GM12878 (cell line): ENCODE results near the gene RABEP1. TPM values are rescaled to one million over a fixed set of nuclear protein-coding genes. Genes with fewer than 3 reads are reported as not detected.
A peak's percentile ranks its signal among the peaks of the same experiment; 100 is the strongest.

ENCODE experiments used
- ATAC-seq: fragments of 200-7000 bp; cut with Tn5 transposase; 3 replicates; pipeline ENCODE4 v1.9.1; 2020; ENCODE audit warnings: mild to moderate bottlenecking, moderate library complexity
- BruUV-seq: library from RNA; stranded (reverse); fragments of 400-500 nt; replicated peaks from 2 replicates; lab custom pipeline; 2021; lab: Mats Ljungman, UMichigan
- CTCF ChIA-PET: fragments of 300-600 bp; sonication (Branson Sonifier 250); formaldehyde crosslinking; extraction: SDS; loops from one replicate; lab custom pipeline; 2021; ENCODE audit warnings: inconsistent platforms; lab: Yijun Ruan, JAX
- POLR2A ChIA-PET: fragments of 350-600 bp; formaldehyde crosslinking; extraction: SDS; loops from one replicate; lab custom pipeline; 2021; ENCODE audit warnings: inconsistent platforms; lab: Charles Lee
- RAD21 ChIA-PET: fragments of 300-600 bp; sonication (Branson Sonifier 250); formaldehyde crosslinking; loops from one replicate; lab custom pipeline; 2023; ENCODE audit warnings: antibody characterized with exemption; ENCODE audit not compliant: unreplicated experiment; lab: Charles Lee
- SMC1A ChIA-PET: fragments of 300-600 bp; sonication (Branson Sonifier 250); formaldehyde crosslinking; loops from one replicate; lab custom pipeline; 2023; ENCODE audit not compliant: unreplicated experiment, uncharacterized antibody; lab: Charles Lee
- DNase-seq: peaks from one replicate; pipeline ENCODE4 v3.0.0-alpha.2; 2011; ENCODE audit warnings: low read depth, low spot score
- FAIRE-seq: peaks from 3 replicates; lab custom pipeline; 2011; peaks lifted over from hg19 to GRCh38; lab: Jason Lieb, UNC
- H2AFZ ChIP-seq: 2 replicates; pipeline ENCODE4 v1.6.0; 2011; ENCODE audit warnings: low read depth, low read length, control low read depth; ENCODE audit not compliant: control insufficient read depth
- H3K27ac ChIP-seq: 2 replicates; pipeline ENCODE4 v1.5.1; 2011; ENCODE audit warnings: control low read depth; ENCODE audit not compliant: control insufficient read depth, insufficient read depth
- H3K27me3 ChIP-seq, 2 experiments: replicated peaks in 1 of 2; 2 replicates each; pipeline versions ENCODE4 v1.6.0 to v1.6.1; 2011; ENCODE audit warnings: low read length in 1 of 2; ENCODE audit not compliant: control insufficient read depth in 2 of 2, insufficient read depth in 2 of 2
- H3K36me3 ChIP-seq, 2 experiments: 2 replicates each; pipeline ENCODE4 v1.5.1; 2011; ENCODE audit warnings: low read length in 1 of 2; ENCODE audit not compliant: control insufficient read depth in 2 of 2, insufficient read depth in 2 of 2
- H3K4me1 ChIP-seq: 2 replicates; pipeline ENCODE4 v1.6.1; 2011; ENCODE audit warnings: mild to moderate bottlenecking, low read length, moderate library complexity, mixed read lengths; ENCODE audit not compliant: control insufficient read depth, insufficient read depth
- H3K4me2 ChIP-seq: 2 replicates; pipeline ENCODE4 v1.6.0; 2011; ENCODE audit warnings: control low read depth; ENCODE audit not compliant: control insufficient read depth, insufficient read depth
- H3K4me3 ChIP-seq: fragments of 200-600 bp; sonication (generic); 2 replicates; pipeline ENCODE4 v1.5.1; 2016
- H3K79me2 ChIP-seq: 2 replicates; pipeline ENCODE4 v1.6.0; 2011; ENCODE audit warnings: low read length; ENCODE audit not compliant: control insufficient read depth, insufficient read depth
- H3K9ac ChIP-seq: 2 replicates; pipeline ENCODE4 v1.8.0; 2011; ENCODE audit warnings: low read length, control low read depth, mixed read lengths; ENCODE audit not compliant: control insufficient read depth, insufficient read depth
- H3K9me3 ChIP-seq: replicated peaks from 3 replicates; pipeline ENCODE4 v1.5.1; 2011; ENCODE audit warnings: mild to moderate bottlenecking, low read length; ENCODE audit not compliant: control insufficient read depth, insufficient read depth
- H4K20me1 ChIP-seq: 2 replicates; pipeline ENCODE4 v1.6.0; 2011; ENCODE audit not compliant: control insufficient read depth, insufficient read depth
- ATF7 ChIP-seq: fragments of 450-650 bp; IDR thresholded peaks from 2 replicates; pipeline ENCODE4 v1.6.1; 2016; ENCODE audit warnings: low read depth, mild to moderate bottlenecking
- BCL11A ChIP-seq: IDR thresholded peaks from 2 replicates; pipeline ENCODE4 v1.6.1; 2011; ENCODE audit warnings: low read depth, low read length
- CHD4 ChIP-seq: fragments of 200-600 bp; sonication (generic); IDR thresholded peaks from 2 replicates; pipeline ENCODE4 v1.6.1; 2016; ENCODE audit warnings: mild to moderate bottlenecking
- HDAC2 ChIP-seq: fragments of 200-600 bp; sonication (generic); IDR thresholded peaks from 2 replicates; pipeline ENCODE4 v1.6.1; 2017
- JUND ChIP-seq: IDR thresholded peaks from 2 replicates; pipeline ENCODE4 v1.6.1; 2012; ENCODE audit warnings: low read depth, mild to moderate bottlenecking, low read length, improper control_type of control experiment, moderate library complexity
- NR2C1 ChIP-seq: fragments of 450-650 bp; IDR thresholded peaks from 2 replicates; pipeline ENCODE4 v1.6.1; 2017; ENCODE audit warnings: antibody characterized with exemption, mild to moderate bottlenecking, moderate library complexity
- NR2F1 ChIP-seq: fragments of 450-650 bp; conservative IDR thresholded peaks from 2 replicates; pipeline ENCODE4 v1.6.1; 2017; ENCODE audit warnings: mild to moderate bottlenecking
- PAX5 ChIP-seq: IDR thresholded peaks from 2 replicates; pipeline ENCODE4 v1.6.1; 2011; ENCODE audit warnings: low read depth, low read length, borderline replicate concordance
- PML ChIP-seq: IDR thresholded peaks from 2 replicates; pipeline ENCODE4 v1.6.1; 2012; ENCODE audit warnings: low read length, inconsistent platforms
- POLR2A ChIP-seq: IDR thresholded peaks from 2 replicates; pipeline ENCODE4 v1.6.1; 2011; ENCODE audit warnings: low read depth, mild to moderate bottlenecking, low read length
- POLR2AphosphoS5 ChIP-seq: IDR thresholded peaks from 2 replicates; pipeline ENCODE4 v1.6.1; 2011; ENCODE audit warnings: mild to moderate bottlenecking, low read length, inconsistent platforms
- RCOR1 ChIP-seq: conservative IDR thresholded peaks from 2 replicates; pipeline ENCODE4 v1.6.1; 2012; ENCODE audit warnings: low read depth, low read length, improper control_type of control experiment
- RFX5 ChIP-seq: IDR thresholded peaks from 2 replicates; pipeline ENCODE4 v1.6.1; 2011; ENCODE audit warnings: low read depth, low read length, improper control_type of control experiment
- SPI1 ChIP-seq: IDR thresholded peaks from 2 replicates; pipeline ENCODE4 v1.6.1; 2011; ENCODE audit warnings: low read depth, mild to moderate bottlenecking, low read length, moderate library complexity, borderline replicate concordance; ENCODE audit not compliant: insufficient read depth
- SREBF1 ChIP-seq: IDR thresholded peaks from 2 replicates; pipeline ENCODE4 v1.6.1; 2012; ENCODE audit warnings: mild to moderate bottlenecking, low read length
- USF1 ChIP-seq: IDR thresholded peaks from 2 replicates; pipeline ENCODE4 v1.6.1; 2011; ENCODE audit warnings: borderline replicate concordance, low read depth, mild to moderate bottlenecking, moderate library complexity, mixed read lengths, low read length; ENCODE audit not compliant: insufficient read depth; ENCODE audit errors: extremely low read length
- WGBS: methylation state at CpG from one replicate; pipeline ENCODE4 v1.1.6; 2016; ENCODE audit warnings: low lambda C conversion rate; ENCODE audit not compliant: insufficient replicate concordance, insufficient coverage; ENCODE audit errors: missing lambda C conversion rate; 5-methylcytosine and 5-hydroxymethylcytosine counted together
- in situ Hi-C: fragments of 300-500 bp; cut with MboI; formaldehyde crosslinking; loops from 9 replicates; pipeline ENCODE4 v1.14.3; 2018; ENCODE audit warnings: mixed read lengths
- intact Hi-C: fragments of 100-400 bp; cut with micrococcal nuclease; formaldehyde crosslinking; loops from one replicate; pipeline ENCODE4 v1.14.2; 2022; ENCODE audit not compliant: unreplicated experiment
- polyA plus RNA-seq, 11 experiments: library from polyadenylated mRNA; depleted of rRNA in 4 of 11; unstranded in 6 of 11; stranded (reverse) in 5 of 11; fragments of >200 nt; fragmentation: Nextera tagmentation in 4 of 11; fragmentation: Illumina TruSeq in 1 of 11; extraction: Ambion mirVana in 4 of 11; extraction: Trizol in 1 of 11; gene quantifications; 1 replicate in 1 of 11; 2 replicates in 10 of 11; pipeline versions ENCODE4 v1.2.1 to v1.2.3, GENCODE V29; 2011 to 2016; ENCODE audit warnings: inconsistent platforms in 2 of 11, missing spikeins in 2 of 11, low read depth in 1 of 11
- total RNA-seq, 4 experiments: library from RNA; depleted of rRNA in 3 of 4; stranded (reverse); fragments of >200 nt in 3 of 4; fragmentation: Illumina TruSeq in 1 of 4; extraction: Trizol in 1 of 4; gene quantifications; 2 replicates each; pipeline versions ENCODE4 v1.2.1 to v1.2.3, GENCODE V29; 2013 to 2021

RABEP1 gene
- total and polyA plus RNA-seq, 10 of the 15 experiments (the other 5 are each of a cell fraction or from before 2014, with no cell fraction given), result 13.4 to 71.4 (median 59.8) TPM

- H3K36me3 ChIP-seq, result peaks cover 31 to 66% of the 10 kb centered on the region in 2 experiments
- no peak overlapping the region for H3K9ac ChIP-seq
- no peaks in the 10 kb centered on the region for H3K4me1 ChIP-seq
- H3K79me2 ChIP-seq, result no peaks in the 10 kb centered on the region
- H3K27me3 ChIP-seq, result no peaks in the 10 kb centered on the region
- intact Hi-C loops, result no loop called here
- ChIA-PET CTCF (interaction anchor here (0.9 to 1.3 kb wide), 3 partner anchors 19 to 167 kb away, joined by 3 to 5 read pairs (median 4); no protein-coding TSS in a partner anchor), SMC1A (interaction anchor here (0.6 kb wide), 1 partner anchor 62 kb away, joined by 4 read pairs; no protein-coding TSS in a partner anchor), POLR2A (interaction anchor here (0.6 kb wide), 1 partner anchor 63 kb away, joined by 7 read pairs; no protein-coding TSS in a partner anchor), RAD21 (no interaction called here)
- DNase-seq, result no peak
- no peak for TF ChIP-seq PAX5
- TF ChIP-seq HDAC2, result no peak
- peak; percentile 55; the same call in 1 of the 2 replicates for TF ChIP-seq POLR2AphosphoS5
- peak; percentile 61 for TF ChIP-seq POLR2A
- no peak for TF ChIP-seq SPI1
- H4K20me1 ChIP-seq, result no peaks in the 10 kb centered on the region; the same call in 1 of the 2 replicates
- no peak overlapping the region for H3K4me2 ChIP-seq
- BruUV-seq, result TSS peak; percentile 8
- in situ Hi-C loops, result no loop called here
- H3K27ac ChIP-seq, result no peak overlapping the region
- WGBS, result 96% methylated on average over 11 of the region's 11 CpGs
- H3K4me3 ChIP-seq, result no peak overlapping the region
- no peak for ATAC-seq
- FAIRE-seq, result no peak
- H2AFZ ChIP-seq, result no peak overlapping the region
- no peaks in the 10 kb centered on the region for H3K9me3 ChIP-seq
Measured at GRCh38 chr17:5379351-5380107, 97.4 kb downstream of the RABEP1 start.

GRCh38 chr17:5380491-5381135 lies 98.5 kb downstream of the RABEP1 start:
- ATAC-seq (no peak), FAIRE-seq (no peak), DNase-seq (no peak)
- ChIA-PET RAD21 (interaction anchor here (1.5 kb wide), 1 partner anchor 36 kb away, joined by 5 read pairs; no protein-coding TSS in a partner anchor), POLR2A (interaction anchor here (0.6 kb wide), 1 partner anchor 62 kb away, joined by 7 read pairs; no protein-coding TSS in a partner anchor), SMC1A (interaction anchor here (0.6 kb wide), 2 partner anchors 134 to 189 kb away, joined by 3 read pairs; partner anchors contain the start of gene ZNF594), CTCF (interaction anchor here (1.3 kb wide), 1 partner anchor 18 kb away, joined by 5 read pairs; no protein-coding TSS in a partner anchor)
- in situ Hi-C loops (no loop called here), intact Hi-C loops (no loop called here)
- Histone ChIP-seq H3K27ac (no peak overlapping the region), H2AFZ (no peak overlapping the region), H3K36me3 (peaks cover 35 to 65% of the 10 kb centered on the region in 2 experiments), H3K9me3 (no peaks in the 10 kb centered on the region), H3K4me2 (no peak overlapping the region), H3K4me1 (no peaks in the 10 kb centered on the region), H3K79me2 (no peaks in the 10 kb centered on the region), H4K20me1 (no peaks in the 10 kb centered on the region; the same call in 1 of the 2 replicates), H3K27me3 (no peaks in the 10 kb centered on the region), H3K4me3 (no peak overlapping the region), H3K9ac (no peak overlapping the region)
- WGBS, result 86% methylated on average over 7 of the region's 7 CpGs
- BruUV-seq, result no TSS peak
- TF ChIP-seq USF1, result no peak
- no peak for TF ChIP-seq NR2C1
- no peak for TF ChIP-seq PML
- no peak for TF ChIP-seq BCL11A
- no peak for TF ChIP-seq JUND
- TF ChIP-seq RCOR1, result no peak
- TF ChIP-seq NR2F1, result no peak
- no peak for TF ChIP-seq CHD4
- no peak for TF ChIP-seq ATF7
- TF ChIP-seq RFX5, result no peak
- no peak for TF ChIP-seq SREBF1
